H1 (cell line): ENCODE results near the gene TAS2R40.

ENCODE experiments used
- JUN ChIP-seq: IDR thresholded peaks from 2 replicates; pipeline ENCODE4 v1.6.1; 2011; ENCODE audit warnings: low read depth, mild to moderate bottlenecking, improper control_type of control experiment, low read length
- MAFK ChIP-seq: IDR thresholded peaks from 2 replicates; pipeline ENCODE4 v1.6.1; 2012; ENCODE audit warnings: low read depth, mild to moderate bottlenecking, improper control_type of control experiment, low read length
- YY1 ChIP-seq: IDR thresholded peaks from 2 replicates; pipeline ENCODE4 v1.6.1; 2011; ENCODE audit warnings: low read depth, mild to moderate bottlenecking, low read length
- TF ChIP-seq, protein P1 (sequence below), 3 experiments: IDR thresholded peaks; 1 replicate in 2 of 3; 2 replicates in 1 of 3; pipeline versions ENCODE4 v1.5.1 to v1.6.1; 2011; ENCODE audit warnings: low read length in 3 of 3, mild to moderate bottlenecking in 3 of 3, inconsistent platforms in 2 of 3, low read depth in 1 of 3, moderate library complexity in 1 of 3; ENCODE audit not compliant: insufficient read depth in 1 of 3; ENCODE audit errors: control extremely low read depth in 1 of 3
- TF ChIP-seq, protein P2 (sequence below): IDR thresholded peaks from 2 replicates; pipeline ENCODE4 v1.6.1; 2011; ENCODE audit warnings: low read depth, mild to moderate bottlenecking, low read length; ENCODE audit not compliant: insufficient read depth

DNA sequence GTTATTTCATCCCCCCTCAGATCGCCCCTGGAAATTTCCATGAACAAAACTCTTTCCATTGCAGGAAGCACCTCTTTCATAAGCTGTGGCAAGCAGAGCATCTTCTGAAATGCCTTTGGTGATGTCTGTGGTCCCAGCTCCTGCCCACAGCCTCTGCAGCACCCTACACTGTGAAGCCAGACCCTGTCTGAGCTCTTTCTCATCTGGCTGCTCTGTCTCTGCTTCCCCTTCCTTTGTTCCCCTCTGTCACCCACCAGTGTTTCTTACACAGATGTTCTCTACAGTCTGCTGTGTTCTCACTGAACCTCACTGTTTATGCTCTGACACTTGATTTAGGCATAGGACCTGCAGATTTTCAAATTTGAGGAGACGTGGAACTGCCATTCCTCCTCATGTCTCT lies 40.5 kb upstream of the TAS2R40 start:
- TF ChIP-seq YY1 (no peak), MAFK (no peak), JUN (no peak)
- TF ChIP-seq, protein P1, sequence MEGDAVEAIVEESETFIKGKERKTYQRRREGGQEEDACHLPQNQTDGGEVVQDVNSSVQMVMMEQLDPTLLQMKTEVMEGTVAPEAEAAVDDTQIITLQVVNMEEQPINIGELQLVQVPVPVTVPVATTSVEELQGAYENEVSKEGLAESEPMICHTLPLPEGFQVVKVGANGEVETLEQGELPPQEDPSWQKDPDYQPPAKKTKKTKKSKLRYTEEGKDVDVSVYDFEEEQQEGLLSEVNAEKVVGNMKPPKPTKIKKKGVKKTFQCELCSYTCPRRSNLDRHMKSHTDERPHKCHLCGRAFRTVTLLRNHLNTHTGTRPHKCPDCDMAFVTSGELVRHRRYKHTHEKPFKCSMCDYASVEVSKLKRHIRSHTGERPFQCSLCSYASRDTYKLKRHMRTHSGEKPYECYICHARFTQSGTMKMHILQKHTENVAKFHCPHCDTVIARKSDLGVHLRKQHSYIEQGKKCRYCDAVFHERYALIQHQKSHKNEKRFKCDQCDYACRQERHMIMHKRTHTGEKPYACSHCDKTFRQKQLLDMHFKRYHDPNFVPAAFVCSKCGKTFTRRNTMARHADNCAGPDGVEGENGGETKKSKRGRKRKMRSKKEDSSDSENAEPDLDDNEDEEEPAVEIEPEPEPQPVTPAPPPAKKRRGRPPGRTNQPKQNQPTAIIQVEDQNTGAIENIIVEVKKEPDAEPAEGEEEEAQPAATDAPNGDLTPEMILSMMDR (IDR thresholded peaks at IDR 0.05; ENCODE audit: control extremely low read depth in 1 of 3, insufficient read depth in 1 of 3, low read depth in 1 of 3, low read length in 3 of 3), result no peak
- TF ChIP-seq, protein P2, sequence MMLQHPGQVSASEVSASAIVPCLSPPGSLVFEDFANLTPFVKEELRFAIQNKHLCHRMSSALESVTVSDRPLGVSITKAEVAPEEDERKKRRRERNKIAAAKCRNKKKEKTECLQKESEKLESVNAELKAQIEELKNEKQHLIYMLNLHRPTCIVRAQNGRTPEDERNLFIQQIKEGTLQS, result no peak
